Measurements from ENCODE around the gene SLC9A9. TPM values are rescaled to one million over a fixed set of nuclear protein-coding genes. Genes with fewer than 3 reads are reported as not detected.

The SLC9A9 gene
- total and polyA plus RNA-seq, 2 experiments from 2014 or later: 2.2 to 6.8 TPM

- Histone ChIP-seq H3K4me3 (no peak overlapping the region), H3K79me2 (no peaks in the 10 kb centered on the region), H3K9me2 (replicated peaks; ENCODE audit: insufficient read depth) (no peaks in the 10 kb centered on the region), H3K9me3 (ENCODE audit: low read depth) (no peaks in the 10 kb centered on the region), H3K4me1 (ENCODE audit: insufficient read depth) (no peaks in the 10 kb centered on the region), H4K20me1 (ENCODE audit: insufficient read depth, poor library complexity, severe bottlenecking) (no peaks in the 10 kb centered on the region), H3K4me2 (no peak overlapping the region), H3K27ac (no peak overlapping the region), H2AFZ (no peak overlapping the region), H3K27me3 (no peaks in the 10 kb centered on the region), H3K36me3 (replicated peaks; ENCODE audit: insufficient read depth, low read depth) (no peaks in the 10 kb centered on the region)
- TF ChIP-seq EZH2phosphoT487 (IDR thresholded peaks at IDR 0.05; ENCODE audit: low read depth, severe bottlenecking, unreplicated experiment) (no peak), CTCF (IDR thresholded peaks at IDR 0.05; ENCODE audit: poor library complexity) (no peak), EZH2 (IDR thresholded peaks at IDR 0.05; ENCODE audit: borderline replicate concordance) (no peak)
- no peak for DNase-seq (ENCODE audit: low spot score)
- WGBS (ENCODE audit: low lambda C conversion rate, missing lambda C conversion rate): 69% methylated on average over 5 of the region's 5 CpGs
These were observed 161.6 kb downstream of the SLC9A9 start for GRCh38 chr3:143686638-143687197.

GRCh38 chr3:143685491-143685890 is 162.8 kb downstream of the SLC9A9 start:
- Histone ChIP-seq H3K4me1 (ENCODE audit: insufficient read depth) (no peaks in the 10 kb centered on the region), H3K79me2 (no peaks in the 10 kb centered on the region)

GRCh38 chr3:143677430-143677829 is 170.8 kb downstream of the SLC9A9 start:
- Histone ChIP-seq H3K4me1 (ENCODE audit: insufficient read depth) (no peaks in the 10 kb centered on the region), H3K27me3 (peaks cover 3% of the 10 kb centered on the region), H3K4me3 (no peak overlapping the region), H2AFZ (no peak overlapping the region), H3K79me2 (no peaks in the 10 kb centered on the region), H3K9me2 (replicated peaks; ENCODE audit: insufficient read depth) (no peaks in the 10 kb centered on the region), H4K20me1 (ENCODE audit: insufficient read depth, poor library complexity, severe bottlenecking) (no peaks in the 10 kb centered on the region), H3K36me3 (replicated peaks; ENCODE audit: insufficient read depth, low read depth) (no peaks in the 10 kb centered on the region), H3K9me3 (ENCODE audit: low read depth) (no peaks in the 10 kb centered on the region), H3K4me2 (no peak overlapping the region), H3K27ac (no peak overlapping the region)
- TF ChIP-seq EZH2 (IDR thresholded peaks at IDR 0.05; ENCODE audit: borderline replicate concordance): no peak
- TF ChIP-seq CTCF (IDR thresholded peaks at IDR 0.05; ENCODE audit: poor library complexity): no peak
- no peak for TF ChIP-seq EZH2phosphoT487 (IDR thresholded peaks at IDR 0.05; ENCODE audit: low read depth, severe bottlenecking, unreplicated experiment)
- no peak for DNase-seq (ENCODE audit: low spot score)

More at GRCh38 chr3:143685491-143685890, 162.8 kb downstream of the SLC9A9 start:
- no peak for DNase-seq (ENCODE audit: low spot score)
- H2AFZ ChIP-seq: no peak overlapping the region
- H3K4me2 ChIP-seq: no peak overlapping the region
- H3K27me3 ChIP-seq: peaks cover 3% of the 10 kb centered on the region
- no peaks in the 10 kb centered on the region for H3K9me2 ChIP-seq (replicated peaks; ENCODE audit: insufficient read depth)
- no peaks in the 10 kb centered on the region for H3K36me3 ChIP-seq (replicated peaks; ENCODE audit: insufficient read depth, low read depth)
- H4K20me1 ChIP-seq (ENCODE audit: insufficient read depth, poor library complexity, severe bottlenecking): no peaks in the 10 kb centered on the region
- WGBS (ENCODE audit: low lambda C conversion rate, missing lambda C conversion rate): 50% methylated on average over 1 of the region's 1 CpG
- H3K9me3 ChIP-seq (ENCODE audit: low read depth): no peaks in the 10 kb centered on the region
- no peak for TF ChIP-seq EZH2 (IDR thresholded peaks at IDR 0.05; ENCODE audit: borderline replicate concordance)
- TF ChIP-seq EZH2phosphoT487 (IDR thresholded peaks at IDR 0.05; ENCODE audit: low read depth, severe bottlenecking, unreplicated experiment): no peak
- TF ChIP-seq CTCF (IDR thresholded peaks at IDR 0.05; ENCODE audit: poor library complexity): no peak
- H3K27ac ChIP-seq: no peak overlapping the region
- no peak overlapping the region for H3K4me3 ChIP-seq
